DND-41 (cell line): Measurements from ENCODE around the gene NFIA.

Source experiments
- ATAC-seq: fragments of 200-7000 bp; cut with Tn5 transposase; 3 replicates; pipeline ENCODE4 v1.9.1; 2021; ENCODE audit warnings: low read depth; ENCODE audit not compliant: insufficient read depth
- DNase-seq: peaks from one replicate; pipeline ENCODE4 v3.0.0-alpha.2; 2020
- H2AFZ ChIP-seq: 2 replicates; pipeline ENCODE4 v1.6.0; 2012; ENCODE audit warnings: low read depth, low read length
- H3K27ac ChIP-seq: 2 replicates; pipeline ENCODE4 v1.5.1; 2012; ENCODE audit warnings: low read length, inconsistent platforms
- H3K27me3 ChIP-seq: fragments of 200-600 bp; sonication (generic); 2 replicates; pipeline ENCODE4 v1.6.0; 2012; ENCODE audit warnings: low read length, mild to moderate bottlenecking, inconsistent platforms; ENCODE audit not compliant: insufficient read depth, poor library complexity
- H3K36me3 ChIP-seq: 2 replicates; pipeline ENCODE4 v1.5.1; 2012; ENCODE audit warnings: low read length, inconsistent platforms; ENCODE audit not compliant: insufficient read depth
- H3K4me1 ChIP-seq: 2 replicates; pipeline ENCODE4 v1.5.1; 2012; ENCODE audit warnings: mild to moderate bottlenecking, low read length; ENCODE audit not compliant: insufficient read depth
- H3K4me2 ChIP-seq: 2 replicates; pipeline ENCODE4 v1.6.0; 2012; ENCODE audit warnings: mild to moderate bottlenecking, moderate library complexity, low read length, inconsistent platforms; ENCODE audit not compliant: insufficient read depth
- H3K4me3 ChIP-seq, 2 experiments: fragments of 200-600 bp in 1 of 2; shearing (Covaris generic) in 1 of 2; 2 replicates each; pipeline ENCODE4 v1.5.1; 2012 to 2016; ENCODE audit warnings: inconsistent platforms in 2 of 2, low read length in 2 of 2, mild to moderate bottlenecking in 2 of 2, low read depth in 1 of 2, moderate library complexity in 1 of 2
- H3K79me2 ChIP-seq: 2 replicates; pipeline ENCODE4 v1.6.0; 2012; ENCODE audit warnings: low read length, inconsistent platforms; ENCODE audit not compliant: insufficient read depth
- H3K9ac ChIP-seq: 2 replicates; pipeline ENCODE4 v1.6.0; 2012; ENCODE audit warnings: low read depth, mild to moderate bottlenecking, inconsistent platforms, low read length, moderate library complexity
- H3K9me3 ChIP-seq: 2 replicates; pipeline ENCODE4 v1.5.1; 2012; ENCODE audit warnings: low read length, moderate library complexity, mild to moderate bottlenecking, inconsistent platforms; ENCODE audit not compliant: insufficient read depth, severe bottlenecking
- H4K20me1 ChIP-seq: 2 replicates; pipeline ENCODE4 v1.6.0; 2012; ENCODE audit warnings: low read length; ENCODE audit not compliant: insufficient read depth
- EZH2 ChIP-seq: IDR thresholded peaks from 3 replicates; pipeline ENCODE4 v1.6.1; 2012; ENCODE audit warnings: borderline replicate concordance, low read depth, mild to moderate bottlenecking, moderate library complexity, low read length, inconsistent platforms; ENCODE audit not compliant: severe bottlenecking
- TF ChIP-seq, protein P1 (sequence below): IDR thresholded peaks from 2 replicates; pipeline ENCODE4 v1.5.1; 2012; ENCODE audit warnings: borderline replicate concordance, low read length, moderate library complexity, mild to moderate bottlenecking; ENCODE audit not compliant: poor library complexity, severe bottlenecking; ENCODE audit errors: extremely low read depth

NFIA gene

DNA sequence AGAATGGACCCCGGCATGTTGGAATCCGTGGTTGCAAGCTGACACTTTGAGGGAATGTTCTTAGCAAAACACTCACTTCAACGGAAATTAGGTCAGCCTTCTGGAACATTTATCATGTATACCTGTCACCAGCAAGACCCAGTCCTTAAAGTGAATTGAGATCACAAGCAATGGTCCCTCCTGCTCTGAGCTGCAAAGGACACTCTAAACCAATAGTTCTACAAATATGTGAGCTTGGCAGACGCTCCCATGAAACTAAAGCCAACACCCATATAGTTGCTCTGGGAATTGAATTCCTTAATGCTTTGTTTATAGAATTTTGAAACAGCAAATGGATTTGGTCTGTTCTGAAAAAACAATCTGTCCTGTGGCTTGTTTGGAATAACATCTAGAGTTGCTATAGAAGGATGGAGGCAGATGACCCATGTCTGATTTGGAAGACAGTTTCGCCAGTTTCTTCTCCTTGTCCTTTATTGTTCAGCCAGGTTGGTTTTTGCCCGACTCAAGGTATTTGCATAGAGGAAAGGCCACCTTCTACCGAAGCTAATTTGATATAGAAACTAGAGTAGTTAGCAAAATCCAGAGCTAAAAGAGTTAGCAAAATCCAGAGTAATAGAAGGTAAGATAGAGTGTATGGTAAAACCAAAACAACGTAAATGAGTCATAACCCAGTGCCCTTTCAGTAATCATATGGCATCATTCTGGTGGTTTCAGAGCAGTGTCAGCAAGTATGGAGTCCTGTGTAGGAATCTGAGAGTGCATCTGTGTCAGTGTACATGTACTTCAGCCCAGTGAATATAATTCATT is 236.2 kb downstream of the NFIA start:
- Histone ChIP-seq H3K36me3 (no peaks in the 10 kb centered on the region), H3K27ac (no peak overlapping the region), H3K4me2 (no peak overlapping the region), H3K27me3 (no peaks in the 10 kb centered on the region), H3K9me3 (no peaks in the 10 kb centered on the region), H2AFZ (no peak overlapping the region), H3K79me2 (no peaks in the 10 kb centered on the region), H3K9ac (no peak overlapping the region), H3K4me1 (no peaks in the 10 kb centered on the region), H3K4me3 (no peak overlapping the region), H4K20me1 (no peaks in the 10 kb centered on the region)
- ATAC-seq (no peak), DNase-seq (no peak)
- no peak for TF ChIP-seq EZH2
- TF ChIP-seq, protein P1, sequence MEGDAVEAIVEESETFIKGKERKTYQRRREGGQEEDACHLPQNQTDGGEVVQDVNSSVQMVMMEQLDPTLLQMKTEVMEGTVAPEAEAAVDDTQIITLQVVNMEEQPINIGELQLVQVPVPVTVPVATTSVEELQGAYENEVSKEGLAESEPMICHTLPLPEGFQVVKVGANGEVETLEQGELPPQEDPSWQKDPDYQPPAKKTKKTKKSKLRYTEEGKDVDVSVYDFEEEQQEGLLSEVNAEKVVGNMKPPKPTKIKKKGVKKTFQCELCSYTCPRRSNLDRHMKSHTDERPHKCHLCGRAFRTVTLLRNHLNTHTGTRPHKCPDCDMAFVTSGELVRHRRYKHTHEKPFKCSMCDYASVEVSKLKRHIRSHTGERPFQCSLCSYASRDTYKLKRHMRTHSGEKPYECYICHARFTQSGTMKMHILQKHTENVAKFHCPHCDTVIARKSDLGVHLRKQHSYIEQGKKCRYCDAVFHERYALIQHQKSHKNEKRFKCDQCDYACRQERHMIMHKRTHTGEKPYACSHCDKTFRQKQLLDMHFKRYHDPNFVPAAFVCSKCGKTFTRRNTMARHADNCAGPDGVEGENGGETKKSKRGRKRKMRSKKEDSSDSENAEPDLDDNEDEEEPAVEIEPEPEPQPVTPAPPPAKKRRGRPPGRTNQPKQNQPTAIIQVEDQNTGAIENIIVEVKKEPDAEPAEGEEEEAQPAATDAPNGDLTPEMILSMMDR: no peak

DNA sequence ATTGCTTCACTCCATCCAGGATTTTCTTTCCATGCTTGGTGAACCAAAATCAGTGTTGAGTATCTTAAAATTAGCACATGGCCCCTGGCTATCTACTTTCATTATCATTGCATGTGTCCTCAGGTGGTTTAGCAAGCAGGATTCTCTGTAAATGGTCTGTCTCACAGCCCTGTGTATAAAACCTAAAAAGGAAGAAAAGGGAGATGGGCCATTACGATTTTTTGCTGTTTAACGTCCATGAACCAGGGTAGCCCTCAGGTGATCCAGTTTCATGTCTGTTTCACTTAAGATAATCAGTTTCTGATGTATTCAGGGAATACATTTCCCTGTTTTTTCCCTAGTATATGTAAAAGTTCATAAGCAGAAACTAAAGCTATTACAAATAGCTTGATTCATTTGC is 238.2 kb downstream of the NFIA start:
- H3K4me1 ChIP-seq: no peaks in the 10 kb centered on the region
- no peaks in the 10 kb centered on the region for H3K27me3 ChIP-seq
- DNase-seq: no peak
- H3K4me3 ChIP-seq: no peak overlapping the region
- no peaks in the 10 kb centered on the region for H3K79me2 ChIP-seq
- no peak for ATAC-seq
- no peak overlapping the region for H2AFZ ChIP-seq
- H3K9me3 ChIP-seq: no peaks in the 10 kb centered on the region
- H3K27ac ChIP-seq: no peak overlapping the region
- H3K9ac ChIP-seq: no peak overlapping the region
- H3K36me3 ChIP-seq: no peaks in the 10 kb centered on the region
- TF ChIP-seq, protein P1: no peak
- no peak for TF ChIP-seq EZH2
- no peak overlapping the region for H3K4me2 ChIP-seq
- no peaks in the 10 kb centered on the region for H4K20me1 ChIP-seq

DNA sequence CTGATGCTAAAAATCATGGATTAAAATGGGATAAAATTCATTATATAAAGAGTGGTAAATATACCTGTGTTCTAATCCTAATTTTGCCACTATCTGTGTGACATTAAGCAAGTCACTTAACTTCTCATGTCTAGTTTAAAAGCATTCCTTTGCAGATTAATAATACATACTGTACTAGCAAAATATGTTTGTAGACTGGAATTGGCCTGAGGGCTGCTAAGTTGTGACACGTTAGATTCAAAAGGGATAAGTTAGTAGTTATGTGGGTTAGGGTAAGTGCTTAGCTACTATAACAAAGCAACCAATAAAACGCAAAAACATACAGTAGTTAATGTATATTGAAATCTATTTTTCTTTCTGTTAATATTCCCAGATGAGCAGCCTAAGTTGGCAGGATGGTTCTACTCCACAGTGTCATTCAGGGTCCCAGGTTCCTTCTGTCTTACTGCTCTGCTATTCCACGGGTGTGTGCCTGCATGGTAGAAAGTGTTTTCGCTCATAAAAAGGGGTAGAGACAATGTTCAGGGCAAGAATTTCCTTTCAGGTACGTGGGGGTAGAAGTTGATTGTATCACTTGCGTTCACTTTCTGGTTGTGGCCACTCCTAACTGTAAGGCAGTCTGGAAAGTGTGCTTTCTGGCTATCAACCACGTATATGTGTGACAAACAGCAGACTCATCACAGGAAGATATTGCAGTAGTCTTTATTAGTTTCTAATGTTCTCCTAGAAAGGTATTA is 239.8 kb downstream of the NFIA start:
- ATAC-seq (no peak), DNase-seq (no peak)
- Histone ChIP-seq H3K27ac (no peak overlapping the region), H3K27me3 (no peaks in the 10 kb centered on the region), H4K20me1 (no peaks in the 10 kb centered on the region), H3K9ac (no peak overlapping the region), H2AFZ (no peak overlapping the region), H3K4me2 (no peak overlapping the region), H3K79me2 (no peaks in the 10 kb centered on the region), H3K4me1 (no peaks in the 10 kb centered on the region), H3K4me3 (no peak overlapping the region), H3K9me3 (no peaks in the 10 kb centered on the region), H3K36me3 (no peaks in the 10 kb centered on the region)
- TF ChIP-seq EZH2: no peak
- TF ChIP-seq, protein P1: no peak
